Gastrocnemius medialis (tissue), 4 donors: ENCODE measurements around the gene WDR12. TPM values are rescaled to one million over a fixed set of nuclear protein-coding genes. Genes with fewer than 3 reads are reported as not detected.

ENCODE experiments used
- ATAC-seq, 2 donors: fragments of 150-250 bp; one replicate each; pipeline ENCODE4 v1.9.1; 2016
- DNase-seq, 2 donors: peaks; one replicate each; pipeline ENCODE4 v3.0.0-alpha.2; 2019
- H3K27ac ChIP-seq, 4 donors: fragments of 200-600 bp; sonication (generic); 1 replicate in 1 of 4; 2 replicates in 3 of 4; pipeline ENCODE4 v1.5.1; 2016 to 2018; ENCODE audit warnings: mild to moderate bottlenecking in 2 of 4, moderate library complexity in 1 of 4
- H3K27me3 ChIP-seq, 3 donors: fragments of 200-600 bp; sonication (generic) in 2 of 3; 1 replicate in 1 of 3; 2 replicates in 2 of 3; pipeline versions ENCODE4 v1.5.1 to v1.6.0; 2016 to 2019; ENCODE audit warnings: mild to moderate bottlenecking in 1 of 3, moderate library complexity in 1 of 3
- H3K36me3 ChIP-seq, 2 donors: fragments of 200-600 bp; sonication (generic) in 1 of 2; one replicate each; pipeline ENCODE4 v1.5.1; 2017 to 2018
- H3K4me1 ChIP-seq, 2 donors: fragments of 200-600 bp; sonication (generic) in 1 of 2; one replicate each; pipeline ENCODE4 v1.5.1; 2016 to 2017; ENCODE audit warnings: mild to moderate bottlenecking in 2 of 2
- H3K4me3 ChIP-seq, 4 donors: fragments of 200-600 bp; sonication (generic) in 3 of 4; 1 replicate in 1 of 4; 2 replicates in 3 of 4; pipeline ENCODE4 v1.5.1; 2016 to 2019; ENCODE audit warnings: mild to moderate bottlenecking in 2 of 4
- H3K9me3 ChIP-seq, 3 donors: fragments of 200-600 bp; sonication (generic) in 2 of 3; 1 replicate in 1 of 3; 2 replicates in 2 of 3; pipeline ENCODE4 v1.5.1; 2016 to 2019
- CTCF ChIP-seq, 5 experiments: fragments of 450-650 bp in 3 of 5; fragments of 200-600 bp in 2 of 5; sonication (generic) in 2 of 5; IDR thresholded peaks in 4 of 5; conservative IDR thresholded peaks in 1 of 5; 1 replicate in 4 of 5; 2 replicates in 1 of 5; pipeline ENCODE4 v1.5.1; 2016 to 2019; ENCODE audit warnings: antibody characterized with exemption in 5 of 5, mild to moderate bottlenecking in 3 of 5, moderate library complexity in 3 of 5
- POLR2A ChIP-seq, 2 donors: fragments of 450-650 bp; IDR thresholded peaks; one replicate each; pipeline ENCODE4 v1.6.1; 2017; ENCODE audit warnings: antibody characterized with exemption in 2 of 2, mild to moderate bottlenecking in 2 of 2, moderate library complexity in 2 of 2
- in situ Hi-C, 4 donors: fragments of 200-750 bp; cut with MboI; loops; one replicate each; pipeline versions ENCODE4 v1.15.0 to v1.8.0; 2017; ENCODE audit warnings: low sequenced_read_pairs in 4 of 4
- intact Hi-C: fragments of 100-400 bp; cut with DNase I; formaldehyde crosslinking; loops from one replicate; pipeline ENCODE4 v1.15.1; 2023; ENCODE audit warnings: low total_unique reads
- total RNA-seq, 4 donors: library from RNA; depleted of rRNA; stranded (reverse); fragments of >200 nt; gene quantifications; one replicate each; pipeline versions ENCODE4 v1.1.0 to v1.2.3, GENCODE V29; 2016

WDR12 gene
- total RNA-seq, 4 donors from 2014 or later, result 5.3 to 83.2 (median 18.7) TPM

GRCh38 chr2:202847693-202848524 is 63.6 kb downstream of the WDR12 start:
- no peak overlapping the region for H3K4me3 ChIP-seq
- ATAC-seq (no peak), DNase-seq (no peak)
- H3K4me1 ChIP-seq, result no peaks in the 10 kb centered on the region
- intact Hi-C loops, result no loop called here
- no peaks in the 10 kb centered on the region for H3K27me3 ChIP-seq
- H3K36me3 ChIP-seq, result no peaks in the 10 kb centered on the region
- TF ChIP-seq CTCF (IDR thresholded peaks at IDR 0.05 in 4 of 5, conservative IDR thresholded peaks at IDR 0.05 in 1 of 5) (no peak), POLR2A (IDR thresholded peaks at IDR 0.05) (no peak)
- no peak overlapping the region for H3K27ac ChIP-seq
- H3K9me3 ChIP-seq, result no peaks in the 10 kb centered on the region
- in situ Hi-C loops, result no loop called here

- ATAC-seq, result no peak
- Histone ChIP-seq H3K27ac (no peak overlapping the region), H3K9me3 (no peaks in the 10 kb centered on the region), H3K27me3 (no peaks in the 10 kb centered on the region), H3K36me3 (no peaks in the 10 kb centered on the region), H3K4me3 (no peak overlapping the region), H3K4me1 (no peaks in the 10 kb centered on the region)
- intact Hi-C loops (no loop called here), in situ Hi-C loops (no loop called here)
- DNase-seq, result no peak
- TF ChIP-seq CTCF (IDR thresholded peaks at IDR 0.05 in 4 of 5, conservative IDR thresholded peaks at IDR 0.05 in 1 of 5), result no peak
- no peak for TF ChIP-seq POLR2A (IDR thresholded peaks at IDR 0.05)
Measured at GRCh38 chr2:202844656-202845055, 66.8 kb downstream of the WDR12 start.

- no peak for ATAC-seq
- H3K36me3 ChIP-seq, result no peaks in the 10 kb centered on the region
- no peak overlapping the region for H3K27ac ChIP-seq
- no peaks in the 10 kb centered on the region for H3K4me1 ChIP-seq
- H3K4me3 ChIP-seq, result no peak overlapping the region
- H3K27me3 ChIP-seq, result no peaks in the 10 kb centered on the region
- no peak for TF ChIP-seq POLR2A (IDR thresholded peaks at IDR 0.05)
- no peak for TF ChIP-seq CTCF (IDR thresholded peaks at IDR 0.05 in 4 of 5, conservative IDR thresholded peaks at IDR 0.05 in 1 of 5)
- H3K9me3 ChIP-seq, result no peaks in the 10 kb centered on the region
- intact Hi-C loops (no loop called here), in situ Hi-C loops (no loop called here)
- no peak for DNase-seq
Measured at GRCh38 chr2:202842690-202843089, 68.8 kb downstream of the WDR12 start.

- intact Hi-C loops (no loop called here), in situ Hi-C loops (no loop called here)
- Histone ChIP-seq H3K4me1 (no peaks in the 10 kb centered on the region), H3K9me3 (no peaks in the 10 kb centered on the region), H3K36me3 (no peaks in the 10 kb centered on the region), H3K27ac (no peak overlapping the region), H3K27me3 (no peaks in the 10 kb centered on the region), H3K4me3 (no peak overlapping the region)
- TF ChIP-seq POLR2A (IDR thresholded peaks at IDR 0.05) (no peak), CTCF (IDR thresholded peaks at IDR 0.05 in 4 of 5, conservative IDR thresholded peaks at IDR 0.05 in 1 of 5) (no peak)
- no peak for DNase-seq
- ATAC-seq, result no peak
Measured at GRCh38 chr2:202841090-202841867, 70.2 kb downstream of the WDR12 start.
